BJ (cell line): ENCODE results near the gene FRAS1. TPM values are rescaled to one million over a fixed set of nuclear protein-coding genes. Genes with fewer than 3 reads are reported as not detected.

Source experiments
- CTCF ChIA-PET: fragments of 350-600 bp; formaldehyde crosslinking; extraction: SDS; loops from one replicate; lab custom pipeline; 2021; ENCODE audit warnings: antibody characterized with exemption, inconsistent platforms; lab: Yijun Ruan, JAX
- POLR2A ChIA-PET: fragments of 300-600 bp; sonication (Branson Sonifier 250); formaldehyde crosslinking; extraction: SDS; loops from one replicate; lab custom pipeline; 2021; ENCODE audit warnings: antibody characterized with exemption; lab: Charles Lee
- DNase-seq: peaks from one replicate; pipeline ENCODE4 v3.0.0-alpha.2; 2011; ENCODE audit warnings: low read depth
- H3K27me3 ChIP-seq: 2 replicates; pipeline ENCODE4 v1.6.0; 2011; ENCODE audit warnings: low read length; ENCODE audit not compliant: control insufficient read depth, insufficient read depth
- H3K36me3 ChIP-seq: 2 replicates; pipeline ENCODE4 v1.5.1; 2011; ENCODE audit warnings: low read length; ENCODE audit not compliant: control insufficient read depth, insufficient read depth
- H3K4me3 ChIP-seq: 2 replicates; pipeline ENCODE4 v1.5.1; 2011; ENCODE audit warnings: low read depth, mild to moderate bottlenecking, control low read depth, low read length
- CTCF ChIP-seq: IDR thresholded peaks from 2 replicates; pipeline ENCODE4 v1.5.1; 2011; ENCODE audit warnings: low read depth, mild to moderate bottlenecking, control low read depth, inconsistent platforms, low read length, moderate library complexity; ENCODE audit not compliant: insufficient read depth
- polyA plus RNA-seq: library from polyadenylated mRNA; depleted of rRNA; stranded (reverse); fragments of >200 nt; gene quantifications from 2 replicates; pipeline ENCODE4 v1.2.3, GENCODE V29; 2011

Gene FRAS1
- polyA plus RNA-seq, 1 experiment: 4.4 TPM

- Histone ChIP-seq H3K4me3 (no peak overlapping the region), H3K27me3 (no peaks in the 10 kb centered on the region), H3K36me3 (no peaks in the 10 kb centered on the region)
- no peak for TF ChIP-seq CTCF
- DNase-seq: no peak
- ChIA-PET CTCF (interaction anchor here (1.4 kb wide), 1 partner anchor 19 kb away, joined by 4 read pairs; no protein-coding TSS in a partner anchor), POLR2A (no interaction called here)
Observed at GRCh38 chr4:78020677-78021076, 36.4 kb upstream of the FRAS1 start.

- Histone ChIP-seq H3K4me3 (no peak overlapping the region), H3K27me3 (no peaks in the 10 kb centered on the region), H3K36me3 (no peaks in the 10 kb centered on the region)
- CTCF ChIA-PET: interaction anchor here (1.4 kb wide), 1 partner anchor 29 kb away, joined by 4 read pairs; no protein-coding TSS in a partner anchor
- POLR2A ChIA-PET: no interaction called here
- DNase-seq: no peak
- TF ChIP-seq CTCF: no peak
Observed at GRCh38 chr4:78022517-78022916, 34.6 kb upstream of the FRAS1 start.

- POLR2A ChIA-PET: no interaction called here
- DNase-seq: no peak
- no peak for TF ChIP-seq CTCF
Observed at GRCh38 chr4:78024085-78024484, 33.0 kb upstream of the FRAS1 start.

GRCh38 chr4:78024576-78025091 lies 32.5 kb upstream of the FRAS1 start:
- no peaks in the 10 kb centered on the region for H3K27me3 ChIP-seq
- DNase-seq: no peak
- POLR2A ChIA-PET: no interaction called here
- CTCF ChIA-PET: no interaction called here
- TF ChIP-seq CTCF: no peak
- no peaks in the 10 kb centered on the region for H3K36me3 ChIP-seq
- no peak overlapping the region for H3K4me3 ChIP-seq

More at GRCh38 chr4:78024085-78024484, 33.0 kb upstream of the FRAS1 start:
- CTCF ChIA-PET: no interaction called here
- H3K27me3 ChIP-seq: no peaks in the 10 kb centered on the region
- no peak overlapping the region for H3K4me3 ChIP-seq
- no peaks in the 10 kb centered on the region for H3K36me3 ChIP-seq

- POLR2A ChIA-PET: no interaction called here
- TF ChIP-seq CTCF: no peak
- DNase-seq: no peak
- no peak overlapping the region for H3K4me3 ChIP-seq
- no peaks in the 10 kb centered on the region for H3K36me3 ChIP-seq
- CTCF ChIA-PET: interaction anchor here (0.6 to 1.0 kb wide), 2 partner anchors 10 to 28 kb away, joined by 3 read pairs; no protein-coding TSS in a partner anchor
- H3K27me3 ChIP-seq: peaks cover 2% of the 10 kb centered on the region; the same call in 1 of the 2 replicates
Observed at GRCh38 chr4:78031417-78031950, 25.6 kb upstream of the FRAS1 start.
